Fibroblast of mammary gland (primary cell): ENCODE measurements around the gene COL4A1.

Source experiments
- DNase-seq: peaks from one replicate; pipeline ENCODE4 v3.0.0-alpha.2; 2010; ENCODE audit warnings: low read depth
- H3K4me3 ChIP-seq: 2 replicates; pipeline ENCODE4 v1.5.1; 2011; ENCODE audit warnings: low read depth, mild to moderate bottlenecking, low read length, moderate library complexity; ENCODE audit not compliant: control insufficient read depth
- CTCF ChIP-seq: conservative IDR thresholded peaks from 2 replicates; pipeline ENCODE4 v1.5.1; 2011; ENCODE audit warnings: low read depth, low read length, inconsistent platforms; ENCODE audit not compliant: control insufficient read depth, insufficient read depth

Gene COL4A1

GRCh38 chr13:110268576-110269185 is 38.3 kb downstream of the COL4A1 start:
- DNase-seq = no peak
- no peak for TF ChIP-seq CTCF
- no peak overlapping the region for H3K4me3 ChIP-seq

- H3K4me3 ChIP-seq = no peak overlapping the region
- no peak for DNase-seq
- no peak for TF ChIP-seq CTCF
These were observed 38.9 kb downstream of the COL4A1 start for GRCh38 chr13:110268061-110268460.

- no peak overlapping the region for H3K4me3 ChIP-seq
- TF ChIP-seq CTCF = no peak
These were observed 40.0 kb downstream of the COL4A1 start for GRCh38 chr13:110266983-110267382.

GRCh38 chr13:110266431-110266809 is 40.5 kb downstream of the COL4A1 start:
- no peak for TF ChIP-seq CTCF
- H3K4me3 ChIP-seq = no peak overlapping the region
- no peak for DNase-seq

More at GRCh38 chr13:110266983-110267382, 40.0 kb downstream of the COL4A1 start:
- no peak for DNase-seq

GRCh38 chr13:110265682-110266430 is 41.1 kb downstream of the COL4A1 start:
- TF ChIP-seq CTCF = no peak
- no peak for DNase-seq
- no peak overlapping the region for H3K4me3 ChIP-seq

GRCh38 chr13:110265341-110265681 is 41.6 kb downstream of the COL4A1 start:
- no peak overlapping the region for H3K4me3 ChIP-seq
- TF ChIP-seq CTCF = no peak
- no peak for DNase-seq

GRCh38 chr13:110264685-110265275 is 42.2 kb downstream of the COL4A1 start:
- H3K4me3 ChIP-seq = no peak overlapping the region
- no peak for TF ChIP-seq CTCF
- no peak for DNase-seq
